Gastroesophageal sphincter (tissue), 4 donors: ENCODE results near the gene TMEM131. TPM values are rescaled to one million over a fixed set of nuclear protein-coding genes. Genes with fewer than 3 reads are reported as not detected.

Source experiments
- ATAC-seq: fragments of 150-250 bp; one replicate; pipeline ENCODE4 v1.9.1; 2016; ENCODE audit warnings: mild to moderate bottlenecking, moderate library complexity
- H3K27ac ChIP-seq, 4 donors: fragments of 200-600 bp; sonication (generic) in 3 of 4; 1 replicate in 3 of 4; 2 replicates in 1 of 4; pipeline ENCODE4 v1.5.1; 2016 to 2019
- H3K27me3 ChIP-seq: fragments of 200-600 bp; sonication (generic); one replicate; pipeline ENCODE4 v1.5.1; 2019
- H3K36me3 ChIP-seq, 2 donors: fragments of 200-600 bp; sonication (generic); one replicate each; pipeline ENCODE4 v1.5.1; 2019; ENCODE audit warnings: control low read depth in 1 of 2
- H3K4me1 ChIP-seq, 3 donors: fragments of 200-600 bp; sonication (generic); 1 replicate in 2 of 3; 2 replicates in 1 of 3; pipeline ENCODE4 v1.5.1; 2016 to 2019; ENCODE audit warnings: control low read depth in 2 of 3
- H3K4me3 ChIP-seq, 2 donors: fragments of 200-600 bp; sonication (generic); one replicate each; pipeline ENCODE4 v1.5.1; 2019; ENCODE audit warnings: mild to moderate bottlenecking in 1 of 2, moderate library complexity in 1 of 2
- H3K9me3 ChIP-seq, 3 donors: fragments of 200-600 bp; sonication (generic); one replicate each; pipeline ENCODE4 v1.5.1; 2017 to 2019; ENCODE audit warnings: control low read depth in 2 of 3
- EP300 ChIP-seq: sonication (generic); formaldehyde crosslinking; IDR thresholded peaks from one replicate; pipeline ENCODE4 v1.6.1; 2017; ENCODE audit warnings: antibody characterized with exemption, mild to moderate bottlenecking
- POLR2A ChIP-seq, 2 donors: fragments of 450-650 bp; IDR thresholded peaks; one replicate each; pipeline ENCODE4 v1.6.1; 2017; ENCODE audit warnings: antibody characterized with exemption in 2 of 2, mild to moderate bottlenecking in 2 of 2, moderate library complexity in 1 of 2
- POLR2AphosphoS5 ChIP-seq: sonication (generic); formaldehyde crosslinking; IDR thresholded peaks from one replicate; pipeline ENCODE4 v1.6.1; 2017; ENCODE audit warnings: antibody characterized with exemption
- WGBS, 2 donors: methylation state at CpG; one replicate each; pipeline ENCODE4 v1.1.5; 2018; ENCODE audit warnings: low coverage in 1 of 2; 5-methylcytosine and 5-hydroxymethylcytosine counted together
- total RNA-seq, 4 donors: library from RNA; depleted of rRNA; stranded (reverse); fragments of >200 nt; gene quantifications; one replicate each; pipeline ENCODE4 v1.1.0, GENCODE V29; 2016
- TF ChIP-seq, protein P1 (sequence below), 4 experiments: fragments of 200-600 bp in 2 of 4; fragments of 450-650 bp in 2 of 4; sonication (generic) in 1 of 4; IDR thresholded peaks; one replicate each; pipeline ENCODE4 v1.5.1; 2017 to 2019; ENCODE audit warnings: antibody characterized with exemption in 4 of 4, mild to moderate bottlenecking in 2 of 4, moderate library complexity in 2 of 4

Gene TMEM131
- total RNA-seq, 4 donors from 2014 or later = 32.0 to 46.4 (median 33.9) TPM

DNA sequence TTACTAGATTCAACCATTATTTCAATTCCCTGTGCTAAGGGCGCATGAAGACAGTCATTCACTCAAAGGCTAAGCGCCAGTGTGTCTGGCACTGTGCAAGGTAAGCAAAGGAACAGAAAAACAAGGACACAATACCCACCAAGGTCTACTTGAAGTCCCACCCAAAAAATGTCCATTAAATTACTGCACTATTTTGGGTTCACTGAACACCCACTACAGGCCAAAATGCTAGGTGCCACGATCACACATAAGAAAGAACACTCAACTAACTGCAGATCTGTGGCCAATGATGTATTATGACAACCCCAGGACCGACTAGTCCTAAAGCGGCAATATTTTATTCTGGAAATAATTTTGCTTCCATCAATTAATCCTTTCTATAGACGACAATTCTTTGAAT, 1.8 kb downstream of the TMEM131 start:
- Histone ChIP-seq H3K36me3 (no peaks in the 10 kb centered on the region), H3K9me3 (no peaks in the 10 kb centered on the region), H3K4me3 (peak overlapping the region; percentile 70 to 75), H3K27ac (peak overlapping the region in 2 of 4 donors; percentile 15 to 96), H3K4me1 (peaks cover 4 to 50% (median 11%) of the 10 kb centered on the region in 3 donors), H3K27me3 (no peaks in the 10 kb centered on the region)
- no peak for ATAC-seq
- TF ChIP-seq EP300 (no peak), POLR2A (IDR thresholded peaks at IDR 0.05) (no peak), POLR2AphosphoS5 (no peak)
- TF ChIP-seq, protein P1, sequence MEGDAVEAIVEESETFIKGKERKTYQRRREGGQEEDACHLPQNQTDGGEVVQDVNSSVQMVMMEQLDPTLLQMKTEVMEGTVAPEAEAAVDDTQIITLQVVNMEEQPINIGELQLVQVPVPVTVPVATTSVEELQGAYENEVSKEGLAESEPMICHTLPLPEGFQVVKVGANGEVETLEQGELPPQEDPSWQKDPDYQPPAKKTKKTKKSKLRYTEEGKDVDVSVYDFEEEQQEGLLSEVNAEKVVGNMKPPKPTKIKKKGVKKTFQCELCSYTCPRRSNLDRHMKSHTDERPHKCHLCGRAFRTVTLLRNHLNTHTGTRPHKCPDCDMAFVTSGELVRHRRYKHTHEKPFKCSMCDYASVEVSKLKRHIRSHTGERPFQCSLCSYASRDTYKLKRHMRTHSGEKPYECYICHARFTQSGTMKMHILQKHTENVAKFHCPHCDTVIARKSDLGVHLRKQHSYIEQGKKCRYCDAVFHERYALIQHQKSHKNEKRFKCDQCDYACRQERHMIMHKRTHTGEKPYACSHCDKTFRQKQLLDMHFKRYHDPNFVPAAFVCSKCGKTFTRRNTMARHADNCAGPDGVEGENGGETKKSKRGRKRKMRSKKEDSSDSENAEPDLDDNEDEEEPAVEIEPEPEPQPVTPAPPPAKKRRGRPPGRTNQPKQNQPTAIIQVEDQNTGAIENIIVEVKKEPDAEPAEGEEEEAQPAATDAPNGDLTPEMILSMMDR (IDR thresholded peaks at IDR 0.05) = no peak
- WGBS, 2 donors = 34 to 42% methylated on average over 5 to 6 of the region's 6 CpGs

DNA sequence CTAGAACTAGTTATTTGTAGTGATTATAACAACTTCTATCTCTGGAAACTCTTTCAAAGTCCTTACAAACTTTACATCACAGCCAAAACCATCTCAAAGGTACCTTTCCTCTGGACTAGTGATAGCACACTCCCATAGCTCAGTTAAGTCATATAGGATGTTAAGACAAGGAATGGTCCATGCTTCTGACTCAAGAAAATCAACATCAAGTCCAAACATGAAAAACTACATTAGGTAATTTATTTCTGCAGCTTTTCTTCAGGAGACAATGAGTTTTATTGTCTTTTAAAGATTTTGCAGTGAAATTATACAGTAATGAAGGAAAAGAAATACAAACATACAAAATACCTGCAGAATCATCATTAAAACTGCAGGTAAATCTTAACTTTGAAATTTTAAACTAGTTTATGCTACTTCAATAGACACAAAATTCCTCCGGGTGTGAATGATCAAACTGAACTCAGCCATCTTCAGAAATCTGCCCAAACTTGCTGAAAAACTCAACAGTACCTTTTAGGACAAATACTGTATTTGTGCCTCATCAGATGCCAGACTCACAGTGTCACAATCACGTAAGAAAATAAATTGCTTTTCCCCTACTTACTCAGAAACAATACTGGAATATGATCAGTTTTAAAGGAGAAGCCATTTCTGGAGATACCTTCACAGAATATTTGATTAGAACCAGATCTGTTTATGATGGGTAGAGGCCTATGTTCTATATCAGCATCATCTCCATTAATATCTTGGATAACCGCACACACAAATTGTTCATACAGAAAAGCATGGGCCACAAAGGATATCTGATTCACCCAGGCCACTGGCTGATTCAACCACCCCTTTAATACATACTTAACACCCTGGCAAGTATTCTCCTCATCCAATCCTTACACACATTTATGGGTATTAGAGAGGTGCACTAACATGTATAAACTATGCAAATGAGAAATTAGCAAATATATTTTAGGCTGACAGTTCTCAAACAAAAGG, 2.6 kb downstream of the TMEM131 start:
- H3K27ac ChIP-seq = no peak overlapping the region
- peaks cover 0 to 6% (median 0%) of the 10 kb centered on the region in 3 donors for H3K9me3 ChIP-seq
- peak overlapping the region in 1 of 2 donors; percentile 75 for H3K4me3 ChIP-seq
- no peaks in the 10 kb centered on the region for H3K27me3 ChIP-seq
- WGBS, 2 donors = 53 to 64% methylated on average over 3 of the region's 3 CpGs
- no peaks in the 10 kb centered on the region for H3K36me3 ChIP-seq
- no peak for ATAC-seq
- peaks cover 4 to 50% (median 11%) of the 10 kb centered on the region in 3 donors for H3K4me1 ChIP-seq
- TF ChIP-seq POLR2A (IDR thresholded peaks at IDR 0.05) (no peak), POLR2AphosphoS5 (no peak), EP300 (no peak)
- TF ChIP-seq, protein P1 (IDR thresholded peaks at IDR 0.05) = no peak

- Histone ChIP-seq H3K36me3 (no peaks in the 10 kb centered on the region), H3K4me1 (peaks cover 4 to 49% (median 11%) of the 10 kb centered on the region in 3 donors), H3K27ac (no peak overlapping the region), H3K27me3 (no peaks in the 10 kb centered on the region), H3K9me3 (peaks cover 0 to 11% (median 0%) of the 10 kb centered on the region in 3 donors), H3K4me3 (no peak overlapping the region)
- no peak for TF ChIP-seq POLR2A (IDR thresholded peaks at IDR 0.05)
- TF ChIP-seq EP300 = no peak
- TF ChIP-seq POLR2AphosphoS5 = no peak
- TF ChIP-seq, protein P1 (IDR thresholded peaks at IDR 0.05) = no peak
- WGBS, 2 donors = 83 to 88% methylated on average over 6 to 7 of the region's 7 CpGs
- ATAC-seq = no peak
Observed at GRCh38 chr2:97991081-97991856, 4.5 kb downstream of the TMEM131 start.

DNA sequence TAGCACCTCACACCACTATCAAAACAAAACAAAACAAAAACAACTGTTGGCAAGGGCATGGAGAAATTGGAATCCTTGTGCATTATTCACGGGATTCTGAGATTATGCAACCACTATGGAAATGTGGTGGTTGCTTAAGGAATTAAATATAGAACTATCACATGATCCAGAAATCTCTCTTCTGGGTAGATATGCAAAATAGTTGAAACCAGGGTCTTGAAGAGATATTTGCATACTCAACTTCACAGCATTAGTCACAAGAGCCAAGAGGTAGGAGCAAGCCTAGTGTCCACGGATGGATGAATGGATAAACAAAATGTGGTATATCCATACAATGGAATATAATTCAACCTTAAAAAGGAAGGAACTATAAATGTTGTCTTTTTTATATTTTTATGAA, 7.0 kb downstream of the TMEM131 start:
- no peaks in the 10 kb centered on the region for H3K27me3 ChIP-seq
- ATAC-seq = no peak
- H3K27ac ChIP-seq = no peak overlapping the region
- TF ChIP-seq, protein P1 (IDR thresholded peaks at IDR 0.05) = no peak
- TF ChIP-seq POLR2AphosphoS5 (no peak), EP300 (no peak), POLR2A (IDR thresholded peaks at IDR 0.05) (no peak)
- H3K4me1 ChIP-seq = peaks cover 3 to 44% (median 9%) of the 10 kb centered on the region in 3 donors
- no peaks in the 10 kb centered on the region for H3K36me3 ChIP-seq
- no peak overlapping the region for H3K4me3 ChIP-seq
- H3K9me3 ChIP-seq = peaks cover 0 to 11% (median 0%) of the 10 kb centered on the region in 3 donors
- 93 to 94% methylated on average over 2 of the region's 2 CpGs for WGBS, 2 donors
